Smooth muscle cell (in vitro differentiated cells): Measurements from ENCODE around the gene OR51L1. TPM values are rescaled to one million over a fixed set of nuclear protein-coding genes. Genes with fewer than 3 reads are reported as not detected.

Experiments used
- DNase-seq: peaks from one replicate; lab custom pipeline; 2025; ENCODE audit not compliant: unreplicated experiment; lab: John Stamatoyannopoulos, UW
- H2AFZ ChIP-seq: fragments of 200-600 bp; sonication (generic); 2 replicates; pipeline ENCODE4 v1.6.0; 2016; ENCODE audit warnings: antibody characterized with exemption, low read depth, mild to moderate bottlenecking
- H3F3A ChIP-seq: fragments of 200-600 bp; sonication (generic); 2 replicates; pipeline ENCODE4 v1.6.0; 2017; ENCODE audit warnings: antibody characterized with exemption, low read depth
- H3K27ac ChIP-seq: fragments of 200-600 bp; sonication (generic); 2 replicates; pipeline ENCODE4 v1.5.1; 2016; ENCODE audit warnings: low read depth, mild to moderate bottlenecking
- H3K27me3 ChIP-seq: fragments of 200-600 bp; sonication (generic); 2 replicates; pipeline ENCODE4 v1.6.1; 2016; ENCODE audit warnings: low read depth, mild to moderate bottlenecking
- H3K36me3 ChIP-seq: fragments of 200-600 bp; sonication (generic); 2 replicates; pipeline ENCODE4 v1.5.1; 2016; ENCODE audit warnings: low read depth
- H3K4me1 ChIP-seq: fragments of 200-600 bp; sonication (generic); 2 replicates; pipeline ENCODE4 v1.5.1; 2016; ENCODE audit warnings: low read depth
- H3K4me2 ChIP-seq: fragments of 200-600 bp; sonication (generic); 2 replicates; pipeline ENCODE4 v1.6.0; 2016; ENCODE audit warnings: mild to moderate bottlenecking
- H3K4me3 ChIP-seq: fragments of 200-600 bp; sonication (generic); 2 replicates; pipeline ENCODE4 v1.5.1; 2016; ENCODE audit warnings: mild to moderate bottlenecking
- H3K79me2 ChIP-seq: fragments of 200-600 bp; sonication (generic); 2 replicates; pipeline ENCODE4 v1.6.0; 2016; ENCODE audit warnings: low read depth, mild to moderate bottlenecking
- H3K9ac ChIP-seq: fragments of 200-600 bp; sonication (generic); 2 replicates; pipeline ENCODE4 v1.6.0; 2016; ENCODE audit warnings: low read depth
- H3K9me3 ChIP-seq: fragments of 200-600 bp; sonication (generic); replicated peaks from 2 replicates; pipeline ENCODE4 v1.5.1; 2016; ENCODE audit warnings: low read depth
- H4K20me1 ChIP-seq: fragments of 200-600 bp; sonication (generic); 2 replicates; pipeline ENCODE4 v1.6.0; 2016; ENCODE audit warnings: low read depth
- CTCF ChIP-seq: fragments of 200-600 bp; sonication (generic); IDR thresholded peaks from 2 replicates; pipeline ENCODE4 v1.5.1; 2017; ENCODE audit warnings: borderline replicate concordance, mild to moderate bottlenecking, antibody characterized with exemption; ENCODE audit not compliant: insufficient read depth, poor library complexity, severe bottlenecking
- WGBS: methylation state at CpG from one replicate; pipeline ENCODE4 v1.1.7; 2016; ENCODE audit warnings: low lambda C conversion rate; 5-methylcytosine and 5-hydroxymethylcytosine counted together
- polyA plus RNA-seq: library from polyadenylated mRNA; unstranded; fragments of >200 nt; fragmentation: Nextera tagmentation; extraction: Ambion mirVana; gene quantifications from 2 replicates; pipeline ENCODE4 v1.2.1, GENCODE V29; 2016
- total RNA-seq: library from RNA; depleted of rRNA; stranded (reverse); fragments of >200 nt; gene quantifications from 2 replicates; pipeline ENCODE4 v1.2.3, GENCODE V29; 2014

OR51L1 gene
- total and polyA plus RNA-seq, 2 experiments from 2014 or later = not detected

DNA sequence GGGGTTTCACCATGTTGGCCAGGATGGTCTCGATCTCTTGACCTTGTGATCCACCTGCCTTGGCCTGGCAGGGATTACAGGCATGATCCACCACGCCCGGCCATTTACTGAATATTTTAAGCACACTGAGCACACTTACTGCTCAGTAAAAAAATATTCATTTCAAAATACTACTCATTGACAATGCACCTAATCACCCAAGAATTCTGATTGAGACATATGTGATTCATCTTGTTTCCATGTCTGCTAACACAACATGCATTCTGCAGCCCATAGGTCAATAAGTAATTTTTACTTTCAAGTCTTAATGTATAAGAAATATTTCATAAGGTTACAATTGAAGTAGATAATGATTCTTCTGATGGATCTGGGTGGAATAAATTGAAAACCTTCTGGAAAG lies 47.4 kb downstream of the OR51L1 start:
- Histone ChIP-seq H3K9ac (no peak overlapping the region), H3K4me2 (no peak overlapping the region), H2AFZ (no peak overlapping the region), H3K4me3 (no peak overlapping the region), H3K9me3 (no peaks in the 10 kb centered on the region), H3K27ac (no peak overlapping the region), H3K27me3 (no peaks in the 10 kb centered on the region), H4K20me1 (no peaks in the 10 kb centered on the region), H3F3A (no peaks in the 10 kb centered on the region), H3K4me1 (no peaks in the 10 kb centered on the region), H3K79me2 (no peaks in the 10 kb centered on the region), H3K36me3 (no peaks in the 10 kb centered on the region)
- DNase-seq = no peak
- WGBS = 95% methylated on average over 3 of the region's 3 CpGs
- no peak for TF ChIP-seq CTCF

DNA sequence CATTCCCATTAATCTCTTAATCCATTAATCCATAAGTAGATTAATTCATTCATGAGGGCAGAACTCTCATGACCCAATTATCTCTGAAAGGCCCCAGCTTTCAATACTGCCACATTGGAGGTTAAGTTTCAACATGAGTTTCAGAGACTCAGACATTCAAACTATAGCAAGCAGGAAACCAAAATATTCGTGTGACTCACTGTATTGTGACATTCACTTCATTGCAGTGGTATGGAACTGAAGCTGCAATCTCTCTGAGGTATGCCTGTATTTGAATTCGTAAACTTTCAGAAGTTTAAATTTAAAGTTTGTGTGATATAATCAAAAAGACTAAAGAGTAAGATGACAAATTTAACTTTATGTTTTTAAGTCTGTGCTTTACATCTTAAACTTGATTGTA lies 48.7 kb downstream of the OR51L1 start:
- peak overlapping the region; percentile 14 for H3K27ac ChIP-seq
- 59% methylated on average over 2 of the region's 2 CpGs for WGBS
- no peaks in the 10 kb centered on the region for H3K9me3 ChIP-seq
- peak overlapping the region; percentile 15 for H3K4me2 ChIP-seq
- no peaks in the 10 kb centered on the region for H3K4me1 ChIP-seq
- no peak for TF ChIP-seq CTCF
- no peak overlapping the region for H3K4me3 ChIP-seq
- no peaks in the 10 kb centered on the region for H3K79me2 ChIP-seq
- no peaks in the 10 kb centered on the region for H3F3A ChIP-seq
- H3K9ac ChIP-seq = no peak overlapping the region
- no peaks in the 10 kb centered on the region for H3K36me3 ChIP-seq
- no peak for DNase-seq
- H4K20me1 ChIP-seq = no peaks in the 10 kb centered on the region
- no peak overlapping the region for H2AFZ ChIP-seq
- H3K27me3 ChIP-seq = no peaks in the 10 kb centered on the region

GRCh38 chr11:5046226-5046625 lies 51.6 kb downstream of the OR51L1 start, which contains the start of gene OR52J3:
OR52J3 (plus strand) TSS chr11:5046526; CDS start chr11:5046526, 0 bp downstream.
- Histone ChIP-seq H3K4me3 (no peak within 1 kb of the TSS), H3K9me3 (no peaks in the 10 kb centered on the region), H3K36me3 (no peaks in the 10 kb centered on the region), H4K20me1 (no peaks in the 10 kb centered on the region), H3F3A (no peaks in the 10 kb centered on the region), H3K9ac (no peak within 1 kb of the TSS), H3K79me2 (no peaks in the 10 kb centered on the region), H2AFZ (no peak within 1 kb of the TSS), H3K4me1 (no peaks in the 10 kb centered on the region), H3K4me2 (no peak within 1 kb of the TSS), H3K27me3 (no peaks in the 10 kb centered on the region), H3K27ac (no peak within 1 kb of the TSS)
- TF ChIP-seq CTCF = no peak
- WGBS = 94% methylated on average over 1 of the region's 1 CpG
- DNase-seq = no peak

- Histone ChIP-seq H3K9me3 (no peaks in the 10 kb centered on the region), H3K79me2 (no peaks in the 10 kb centered on the region), H3F3A (no peaks in the 10 kb centered on the region), H4K20me1 (no peaks in the 10 kb centered on the region), H3K4me3 (no peak overlapping the region), H3K4me2 (no peak overlapping the region), H3K27me3 (no peaks in the 10 kb centered on the region), H2AFZ (no peak overlapping the region), H3K27ac (no peak overlapping the region), H3K4me1 (no peaks in the 10 kb centered on the region), H3K36me3 (no peaks in the 10 kb centered on the region), H3K9ac (no peak overlapping the region)
- TF ChIP-seq CTCF = no peak
- WGBS = 81% methylated on average over 15 of the region's 15 CpGs
- no peak for DNase-seq
Observed at GRCh38 chr11:5046754-5047330, 52.2 kb downstream of the OR51L1 start.

Other genes starting within 250 kb of the OR51L1 start
- gene OR51F1, start 224.9 kb upstream of the OR51L1 start, total RNA-seq = not detected in 2 replicates
- not detected in 2 replicates for gene OR51F1, start 224.9 kb upstream of the OR51L1 start, polyA plus RNA-seq
- not detected in 2 replicates for gene OR52R1, start 190.5 kb upstream of the OR51L1 start, total RNA-seq
- gene OR52R1, start 190.5 kb upstream of the OR51L1 start, polyA plus RNA-seq = not detected in 2 replicates
- gene OR51F2, start 173.5 kb upstream of the OR51L1 start, total RNA-seq = not detected in 2 replicates
- gene OR51F2, start 173.5 kb upstream of the OR51L1 start, polyA plus RNA-seq = not detected in 2 replicates
- gene OR51S1, start 145.6 kb upstream of the OR51L1 start, total RNA-seq = not detected in 2 replicates
- gene OR51S1, start 145.6 kb upstream of the OR51L1 start, polyA plus RNA-seq = not detected in 2 replicates
- gene OR51T1, start 113.0 kb upstream of the OR51L1 start, total RNA-seq = not detected in 2 replicates
- not detected in 2 replicates for gene OR51T1, start 113.0 kb upstream of the OR51L1 start, polyA plus RNA-seq
- not detected in 2 replicates for gene OR51A7, start 91.1 kb upstream of the OR51L1 start, total RNA-seq
- not detected in 2 replicates for gene OR51A7, start 91.1 kb upstream of the OR51L1 start, polyA plus RNA-seq
- not detected in 2 replicates for gene OR51G2, start 75.5 kb upstream of the OR51L1 start, total RNA-seq
- not detected in 2 replicates for gene OR51G2, start 75.5 kb upstream of the OR51L1 start, polyA plus RNA-seq
- gene OR51G1, start 70.5 kb upstream of the OR51L1 start, total RNA-seq = not detected in 2 replicates
- gene OR51G1, start 70.5 kb upstream of the OR51L1 start, polyA plus RNA-seq = not detected in 2 replicates
- gene OR51A4, start 47.2 kb upstream of the OR51L1 start, total RNA-seq = not detected in 2 replicates
- not detected in 2 replicates for gene OR51A4, start 47.2 kb upstream of the OR51L1 start, polyA plus RNA-seq
- not detected in 2 replicates for gene OR51A2, start 39.1 kb upstream of the OR51L1 start, total RNA-seq
- not detected in 2 replicates for gene OR51A2, start 39.1 kb upstream of the OR51L1 start, polyA plus RNA-seq
- gene OR52J3, start 51.7 kb downstream of the OR51L1 start, total RNA-seq = not detected in 2 replicates
- gene OR52J3, start 51.7 kb downstream of the OR51L1 start, polyA plus RNA-seq = not detected in 2 replicates
- gene OR52E2, start 64.8 kb downstream of the OR51L1 start, total RNA-seq = not detected in 2 replicates
- not detected in 2 replicates for gene OR52E2, start 64.8 kb downstream of the OR51L1 start, polyA plus RNA-seq
- not detected in 2 replicates for gene OR52E1, start 74.7 kb downstream of the OR51L1 start, total RNA-seq
- not detected in 2 replicates for gene OR52E1, start 74.7 kb downstream of the OR51L1 start, polyA plus RNA-seq
- gene OR52A5, start 143.5 kb downstream of the OR51L1 start, total RNA-seq = not detected in 2 replicates
- gene OR52A5, start 143.5 kb downstream of the OR51L1 start, polyA plus RNA-seq = not detected in 2 replicates
- gene OR52A1, start 159.9 kb downstream of the OR51L1 start, total RNA-seq = not detected in 2 replicates
- not detected in 2 replicates for gene OR52A1, start 159.9 kb downstream of the OR51L1 start, polyA plus RNA-seq
- gene OR51V1, start 205.8 kb downstream of the OR51L1 start, total RNA-seq = not detected in 2 replicates
- gene OR51V1, start 205.8 kb downstream of the OR51L1 start, polyA plus RNA-seq = not detected in 2 replicates
- gene HBB, start 232.2 kb downstream of the OR51L1 start, total RNA-seq = not detected in 2 replicates
- not detected in 2 replicates for gene HBB, start 232.2 kb downstream of the OR51L1 start, polyA plus RNA-seq
- gene HBD, start 239.6 kb downstream of the OR51L1 start, total RNA-seq = not detected in 2 replicates
- gene HBD, start 239.6 kb downstream of the OR51L1 start, polyA plus RNA-seq = not detected in 2 replicates